ENCODE measurements around the gene ASS1. TPM values are rescaled to one million over a fixed set of nuclear protein-coding genes. Genes with fewer than 3 reads are reported as not detected.

ASS1 gene
- total RNA-seq, 4 donors from 2014 or later, result 123 to 235 (median 166) TPM

GRCh38 chr9:130544364-130544763 is 99.6 kb downstream of the ASS1 start:
- H3K36me3 ChIP-seq, result no peaks in the 10 kb centered on the region
- no peak for DNase-seq
- no peak overlapping the region for H3K4me3 ChIP-seq (replicated peaks in 1 of 3)
- no peaks in the 10 kb centered on the region for H3K9me3 ChIP-seq
- H3K4me1 ChIP-seq, result no peaks in the 10 kb centered on the region
- H3K27ac ChIP-seq, result no peak overlapping the region
- 70 to 72% methylated on average over 9 of the region's 9 CpGs for WGBS, 2 donors
- no peak for TF ChIP-seq CTCF (IDR thresholded peaks at IDR 0.05)
- no peak for TF ChIP-seq POLR2A (IDR thresholded peaks at IDR 0.05)
- intact Hi-C loops (cut with DNase I), result no loop called here
- no peaks in the 10 kb centered on the region for H3K27me3 ChIP-seq

- no peak for TF ChIP-seq CTCF (IDR thresholded peaks at IDR 0.05)
- Histone ChIP-seq H3K9me3 (no peaks in the 10 kb centered on the region), H3K36me3 (no peaks in the 10 kb centered on the region), H3K4me1 (no peaks in the 10 kb centered on the region), H3K27ac (no peak overlapping the region), H3K4me3 (replicated peaks in 1 of 3) (no peak overlapping the region), H3K27me3 (no peaks in the 10 kb centered on the region)
- 89 to 94% methylated on average over 4 to 6 of the region's 6 CpGs for WGBS, 2 donors
- intact Hi-C loops (cut with DNase I), result no loop called here
- no peak for DNase-seq
Measured at GRCh38 chr9:130548103-130548502, 103.3 kb downstream of the ASS1 start.

- no peaks in the 10 kb centered on the region for H3K27me3 ChIP-seq
- TF ChIP-seq CTCF (IDR thresholded peaks at IDR 0.05), result no peak
- TF ChIP-seq POLR2A (IDR thresholded peaks at IDR 0.05), result no peak
- WGBS, 2 donors, result 89 to 90% methylated on average over 5 of the region's 5 CpGs
- no peaks in the 10 kb centered on the region for H3K36me3 ChIP-seq
- no peak overlapping the region for H3K4me3 ChIP-seq (replicated peaks in 1 of 3)
- intact Hi-C loops (cut with DNase I), result no loop called here
- no peaks in the 10 kb centered on the region for H3K9me3 ChIP-seq
- H3K4me1 ChIP-seq, result no peaks in the 10 kb centered on the region
- DNase-seq, result no peak
- H3K27ac ChIP-seq, result no peak overlapping the region
Measured at GRCh38 chr9:130549093-130549735, 104.5 kb downstream of the ASS1 start.

Small RNA genes within 50 kb of the gene (small RNA-seq; reads per million reads assigned to genes)
- not detected for gene RN7SL665P

Other genes starting within 250 kb of the ASS1 start
- gene HMCN2, start 179.2 kb upstream of the ASS1 start, total RNA-seq, result 1 to 10 TPM; 1.7 to 5.5 (median 3.5) TPM
- gene FUBP3, start 134.6 kb downstream of the ASS1 start, total RNA-seq, result 10 to 100 TPM; 71.7 to 83.9 (median 77.8) TPM
- not detected for gene PRDM12, start 219.6 kb downstream of the ASS1 start, total RNA-seq
- gene EXOSC2, start 248.8 kb downstream of the ASS1 start, total RNA-seq, result 10 to 100 TPM; 19.2 to 21.6 (median 20.3) TPM

All from thyroid gland (tissue), 4 donors.